NCI-H1092 (cell line): ENCODE results near the gene NRG2.

Experiments used
- DNase-seq: peaks from one replicate; lab custom pipeline; 2025; lab: John Stamatoyannopoulos, UW

Gene NRG2

GRCh38 chr5:140041099-140041491 is 2.0 kb downstream of the NRG2 start:
- no peak for DNase-seq

GRCh38 chr5:140040358-140040757 is 2.7 kb downstream of the NRG2 start:
- DNase-seq: no peak

GRCh38 chr5:140039561-140039960 is 3.5 kb downstream of the NRG2 start:
- no peak for DNase-seq

- DNase-seq: no peak
Observed at GRCh38 chr5:140038373-140038957, 4.6 kb downstream of the NRG2 start.

- no peak for DNase-seq
Observed at GRCh38 chr5:140037012-140037411, 6.1 kb downstream of the NRG2 start.

- no peak for DNase-seq
Observed at GRCh38 chr5:140035881-140036280, 7.2 kb downstream of the NRG2 start.

GRCh38 chr5:140033037-140033760 is 9.9 kb downstream of the NRG2 start:
- DNase-seq: no peak

- DNase-seq: no peak
Observed at GRCh38 chr5:140032296-140032695, 10.8 kb downstream of the NRG2 start.

- no peak for DNase-seq
Observed at GRCh38 chr5:140027807-140028206, 15.3 kb downstream of the NRG2 start.

GRCh38 chr5:140025736-140026135 is 17.4 kb downstream of the NRG2 start:
- no peak for DNase-seq

- no peak for DNase-seq
Observed at GRCh38 chr5:140024928-140025327, 18.2 kb downstream of the NRG2 start.

GRCh38 chr5:140023611-140024191 is 19.4 kb downstream of the NRG2 start:
- no peak for DNase-seq

- DNase-seq: no peak
Observed at GRCh38 chr5:140020601-140021177, 22.4 kb downstream of the NRG2 start.

- DNase-seq: no peak
Observed at GRCh38 chr5:140018920-140019644, 24.0 kb downstream of the NRG2 start.

GRCh38 chr5:140018517-140018916 is 24.6 kb downstream of the NRG2 start:
- no peak for DNase-seq

- DNase-seq: no peak
Observed at GRCh38 chr5:140018096-140018481, 25.0 kb downstream of the NRG2 start.

- DNase-seq: no peak
Observed at GRCh38 chr5:140017397-140018095, 25.6 kb downstream of the NRG2 start.

GRCh38 chr5:140015706-140016105 is 27.4 kb downstream of the NRG2 start:
- no peak for DNase-seq

GRCh38 chr5:140014751-140015150 is 28.3 kb downstream of the NRG2 start:
- DNase-seq: no peak

GRCh38 chr5:140013536-140013935 is 29.6 kb downstream of the NRG2 start:
- no peak for DNase-seq

- no peak for DNase-seq
Observed at GRCh38 chr5:140012443-140012842, 30.7 kb downstream of the NRG2 start.

- DNase-seq: no peak
Observed at GRCh38 chr5:140011297-140011802, 31.7 kb downstream of the NRG2 start.
